ENCODE measurements around the gene TNIP2.

GRCh38 chr4:2792396-2792710 is 36.2 kb upstream of the TNIP2 start:
- TF ChIP-seq, protein P1, sequence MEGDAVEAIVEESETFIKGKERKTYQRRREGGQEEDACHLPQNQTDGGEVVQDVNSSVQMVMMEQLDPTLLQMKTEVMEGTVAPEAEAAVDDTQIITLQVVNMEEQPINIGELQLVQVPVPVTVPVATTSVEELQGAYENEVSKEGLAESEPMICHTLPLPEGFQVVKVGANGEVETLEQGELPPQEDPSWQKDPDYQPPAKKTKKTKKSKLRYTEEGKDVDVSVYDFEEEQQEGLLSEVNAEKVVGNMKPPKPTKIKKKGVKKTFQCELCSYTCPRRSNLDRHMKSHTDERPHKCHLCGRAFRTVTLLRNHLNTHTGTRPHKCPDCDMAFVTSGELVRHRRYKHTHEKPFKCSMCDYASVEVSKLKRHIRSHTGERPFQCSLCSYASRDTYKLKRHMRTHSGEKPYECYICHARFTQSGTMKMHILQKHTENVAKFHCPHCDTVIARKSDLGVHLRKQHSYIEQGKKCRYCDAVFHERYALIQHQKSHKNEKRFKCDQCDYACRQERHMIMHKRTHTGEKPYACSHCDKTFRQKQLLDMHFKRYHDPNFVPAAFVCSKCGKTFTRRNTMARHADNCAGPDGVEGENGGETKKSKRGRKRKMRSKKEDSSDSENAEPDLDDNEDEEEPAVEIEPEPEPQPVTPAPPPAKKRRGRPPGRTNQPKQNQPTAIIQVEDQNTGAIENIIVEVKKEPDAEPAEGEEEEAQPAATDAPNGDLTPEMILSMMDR (IDR thresholded peaks at IDR 0.05 in 8 of 11, conservative IDR thresholded peaks at IDR 0.05 in 3 of 11): no peak
- TF ChIP-seq POLR2AphosphoS5 (IDR thresholded peaks at IDR 0.05): no peak

Data from spleen (tissue), 7 donors.